GM19372 (cell line): ENCODE data around the gene COPB1.
A peak's percentile ranks its signal among the peaks of the same experiment; 100 is the strongest.

Experiments
- ATAC-seq: cut with Tn5 transposase; IDR thresholded peaks from one replicate; pipeline ENCODE4 v1.9.1; 2021; ENCODE audit warnings: mild to moderate bottlenecking, low read depth, moderate library complexity; ENCODE audit not compliant: unreplicated experiment

Gene COPB1

GRCh38 chr11:14519597-14519916, 19.9 kb upstream of the COPB1 start:
- peak; percentile 3 for ATAC-seq

- no peak for ATAC-seq
Measured at GRCh38 chr11:14518820-14519219, 19.2 kb upstream of the COPB1 start.

- ATAC-seq, result no peak
Measured at GRCh38 chr11:14513800-14514199, 14.2 kb upstream of the COPB1 start.

- ATAC-seq, result no peak
Measured at GRCh38 chr11:14506532-14506931, 6.9 kb upstream of the COPB1 start.

- ATAC-seq, result no peak
Measured at GRCh38 chr11:14503023-14503422, 3.4 kb upstream of the COPB1 start.

- ATAC-seq, result no peak
Measured at GRCh38 chr11:14502039-14502438, 2.4 kb upstream of the COPB1 start.

- peak; percentile 57 for ATAC-seq
Measured at GRCh38 chr11:14500181-14500651, 605 bp upstream of the COPB1 start.

- ATAC-seq, result peak; percentile 2
Measured at GRCh38 chr11:14499178-14499559, 442 bp downstream of the COPB1 start.

- no peak for ATAC-seq
Measured at GRCh38 chr11:14480716-14481115, 18.9 kb downstream of the COPB1 start.

GRCh38 chr11:14471127-14471526, 28.5 kb downstream of the COPB1 start:
- ATAC-seq, result no peak

GRCh38 chr11:14463623-14464022, 36.0 kb downstream of the COPB1 start:
- ATAC-seq, result no peak

GRCh38 chr11:14460147-14460546, 39.5 kb downstream of the COPB1 start:
- no peak for ATAC-seq

- no peak for ATAC-seq
Measured at GRCh38 chr11:14458377-14458776, 41.2 kb downstream of the COPB1 start.

GRCh38 chr11:14455648-14456430, 43.8 kb downstream of the COPB1 start:
- ATAC-seq, result no peak

- no peak for ATAC-seq
Measured at GRCh38 chr11:14454861-14455632, 44.6 kb downstream of the COPB1 start.

GRCh38 chr11:14451825-14452224, 47.8 kb downstream of the COPB1 start:
- ATAC-seq, result no peak

- ATAC-seq, result no peak
Measured at GRCh38 chr11:14449302-14449714, 50.3 kb downstream of the COPB1 start.

- ATAC-seq, result no peak
Measured at GRCh38 chr11:14448240-14448639, 51.4 kb downstream of the COPB1 start.

GRCh38 chr11:14446701-14447169, 52.9 kb downstream of the COPB1 start:
- ATAC-seq, result no peak

- ATAC-seq, result no peak
Measured at GRCh38 chr11:14445542-14446530, 53.8 kb downstream of the COPB1 start.
